ENCODE results near the gene SPATS2L.
A peak's percentile ranks its signal among the peaks of the same experiment; 100 is the strongest.

Gene SPATS2L

DNA sequence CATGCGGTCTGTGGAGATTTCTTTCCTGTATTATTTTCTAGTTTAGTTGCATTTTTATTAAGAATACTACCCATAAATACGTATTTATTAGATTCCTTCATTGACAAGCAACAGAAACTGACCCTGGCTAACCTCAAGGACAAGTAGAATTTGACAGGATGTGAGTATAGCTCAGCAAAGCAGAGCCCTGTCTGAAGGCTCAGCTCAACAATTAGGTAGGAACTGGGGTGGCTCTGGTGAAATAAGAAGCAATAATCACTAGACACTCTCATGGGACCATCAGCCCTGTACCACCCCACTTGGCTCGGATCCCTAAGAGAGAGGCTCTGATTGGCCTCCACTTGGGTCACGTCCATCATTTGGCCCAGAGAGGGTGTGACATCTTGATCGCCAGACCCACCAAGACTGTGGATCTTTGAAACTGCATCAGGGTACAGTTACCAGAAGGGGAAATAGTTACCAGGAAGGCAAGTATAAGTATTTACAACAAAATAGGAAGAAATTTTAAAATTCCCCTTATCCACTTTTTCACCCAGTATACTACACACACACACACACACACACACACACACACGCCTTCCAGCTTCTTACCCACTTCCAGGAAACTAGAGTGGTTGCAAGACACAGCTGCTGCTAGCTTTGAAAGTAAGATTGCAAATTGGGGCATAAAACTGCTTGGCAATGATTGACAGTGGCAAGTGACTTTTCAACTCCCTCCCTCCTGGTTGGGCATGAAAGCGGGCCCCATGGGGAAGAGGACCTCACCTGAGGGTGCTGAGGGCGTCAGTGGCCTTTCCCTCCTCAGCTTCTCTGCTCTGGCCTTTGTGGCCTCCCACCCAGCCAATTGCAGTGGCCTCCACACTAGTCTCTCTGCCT lies 161.6 kb downstream of the SPATS2L start:
- no peak for DNase-seq (ENCODE audit: low read depth in 2 of 2)

DNA sequence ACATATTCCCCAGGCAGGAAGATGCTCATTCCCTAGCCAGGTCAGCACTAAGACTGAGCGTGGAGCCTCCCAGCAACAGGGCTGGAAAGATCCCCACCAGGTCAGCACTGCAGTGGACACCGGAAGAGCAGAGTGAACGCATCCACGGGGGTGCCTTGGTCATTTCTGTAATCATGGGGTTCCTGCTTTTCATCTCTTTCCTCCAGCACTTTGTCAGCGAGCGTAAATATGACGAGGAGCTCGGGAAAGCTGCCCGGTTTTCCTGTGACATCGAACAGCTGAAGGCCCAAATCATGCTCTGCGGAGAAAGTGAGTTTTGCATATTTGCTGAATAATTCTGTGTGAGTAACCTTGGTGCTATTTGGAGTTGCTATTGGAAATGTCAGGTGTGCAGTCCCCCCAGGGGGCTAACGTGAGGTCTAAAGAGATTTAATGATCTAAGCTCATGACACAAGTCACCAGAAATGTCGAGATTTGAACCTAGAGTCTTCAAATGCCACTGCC lies 163.3 kb downstream of the SPATS2L start:
- no peak for DNase-seq (ENCODE audit: low read depth in 2 of 2)

GRCh38 chr2:200470230-200470629 lies 163.7 kb downstream of the SPATS2L start:
- no peak for DNase-seq (ENCODE audit: low read depth in 2 of 2)

GRCh38 chr2:200471324-200471848 lies 164.9 kb downstream of the SPATS2L start:
- no peak for DNase-seq (ENCODE audit: low read depth in 2 of 2)

DNA sequence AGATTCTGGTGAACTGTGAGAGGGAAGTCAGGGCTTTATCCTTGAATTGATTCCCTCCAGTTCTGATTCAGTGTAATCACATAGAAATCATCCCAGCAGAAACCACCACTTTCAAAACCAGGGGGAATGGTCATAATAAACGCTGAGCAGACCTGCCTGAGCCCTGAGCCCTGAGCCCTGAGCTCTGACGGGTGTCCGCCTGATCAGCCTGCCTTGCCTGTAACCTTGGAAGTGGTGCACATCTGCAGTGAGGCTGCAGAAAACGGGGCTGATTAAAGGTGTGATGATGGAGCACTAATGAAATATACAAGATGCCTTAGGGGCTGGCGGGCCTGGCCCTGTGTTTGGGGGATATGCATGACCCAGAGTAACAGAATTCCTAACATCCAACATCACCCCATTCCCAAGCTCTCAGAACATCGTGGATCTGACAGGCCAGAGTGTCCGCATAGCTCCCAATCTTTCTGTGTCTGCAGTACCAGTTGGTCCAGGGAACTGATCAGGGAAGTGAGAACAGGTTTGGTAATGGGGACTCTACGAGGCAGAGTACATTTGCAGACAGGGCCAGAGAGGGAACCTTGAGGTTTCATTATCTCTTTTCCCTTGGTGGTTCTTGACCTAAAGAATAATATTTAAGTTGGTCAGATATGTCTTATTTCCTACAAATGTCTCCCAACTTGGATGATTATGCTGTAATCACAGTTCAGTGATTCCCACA lies 165.6 kb downstream of the SPATS2L start:
- DNase-seq (ENCODE audit: low read depth in 2 of 2) = no peak

- no peak for DNase-seq (ENCODE audit: low read depth in 2 of 2)
Observed at GRCh38 chr2:200472853-200473464, 166.5 kb downstream of the SPATS2L start.

DNA sequence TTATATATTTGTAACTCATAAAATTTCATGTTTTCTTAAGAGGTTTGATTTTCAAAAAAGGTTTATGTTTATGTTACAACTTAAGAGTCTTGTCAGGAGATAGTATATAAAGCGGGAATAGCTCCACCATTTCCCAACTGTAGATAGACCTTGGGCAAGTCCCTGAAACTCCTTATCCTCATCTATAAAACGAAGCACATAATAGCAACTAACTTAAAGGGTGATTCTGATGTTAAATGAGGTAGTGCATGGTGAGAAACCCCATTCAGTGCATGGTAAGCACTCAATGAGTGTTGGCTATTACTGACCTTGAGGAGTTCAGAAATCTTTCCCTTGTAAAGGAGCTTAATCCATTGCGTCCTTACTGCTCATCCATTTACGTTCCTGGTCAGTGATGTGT lies 169.3 kb downstream of the SPATS2L start:
- no peak for DNase-seq (ENCODE audit: low read depth in 2 of 2)

DNA sequence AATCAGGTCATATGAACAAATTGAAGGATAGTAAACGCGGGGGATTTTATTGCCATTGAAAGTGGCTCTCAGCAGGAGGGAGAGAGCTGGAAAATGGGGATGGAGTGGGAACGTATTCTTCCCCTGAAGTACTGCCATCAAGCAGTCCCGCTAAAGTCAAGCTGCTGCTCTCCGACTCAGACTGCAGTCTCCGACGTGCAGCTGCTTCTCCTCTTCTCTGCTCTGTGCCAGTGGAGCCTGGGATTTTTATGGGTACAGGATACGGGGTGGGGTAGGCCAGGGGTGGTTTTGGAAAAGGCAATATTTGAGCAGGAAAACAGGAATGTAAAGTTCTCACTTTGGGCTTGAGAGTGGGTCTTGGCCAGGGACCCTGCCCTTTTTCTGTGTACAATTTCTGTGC lies 170.3 kb downstream of the SPATS2L start:
- DNase-seq (ENCODE audit: low read depth in 2 of 2) = no peak

GRCh38 chr2:200477667-200478131 lies 171.2 kb downstream of the SPATS2L start:
- no peak for DNase-seq (ENCODE audit: low read depth in 2 of 2)

- DNase-seq (ENCODE audit: low read depth in 2 of 2) = peak; percentile 45 to 50
Observed at GRCh38 chr2:200479692-200480265, 173.3 kb downstream of the SPATS2L start.

DNA sequence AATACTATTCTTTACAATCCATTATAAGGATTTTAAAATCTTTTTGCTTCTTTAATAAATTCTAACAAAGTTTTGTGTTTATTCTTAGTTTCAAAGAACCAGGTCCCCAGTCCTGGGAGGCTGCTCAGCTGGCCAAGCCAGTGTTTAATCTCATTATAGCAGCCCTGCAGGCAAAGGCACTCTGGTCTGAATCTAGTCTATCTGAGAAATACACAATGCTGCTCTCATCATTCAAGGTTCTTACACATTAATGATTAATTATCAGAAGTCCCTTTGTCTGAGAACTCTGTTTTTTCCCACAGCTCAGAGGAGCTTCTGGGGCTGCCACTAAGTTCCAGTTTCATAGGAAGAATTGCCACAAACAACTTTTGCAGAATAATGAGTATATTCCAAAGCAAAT lies 175.7 kb downstream of the SPATS2L start:
- DNase-seq (ENCODE audit: low read depth in 2 of 2) = no peak

DNA sequence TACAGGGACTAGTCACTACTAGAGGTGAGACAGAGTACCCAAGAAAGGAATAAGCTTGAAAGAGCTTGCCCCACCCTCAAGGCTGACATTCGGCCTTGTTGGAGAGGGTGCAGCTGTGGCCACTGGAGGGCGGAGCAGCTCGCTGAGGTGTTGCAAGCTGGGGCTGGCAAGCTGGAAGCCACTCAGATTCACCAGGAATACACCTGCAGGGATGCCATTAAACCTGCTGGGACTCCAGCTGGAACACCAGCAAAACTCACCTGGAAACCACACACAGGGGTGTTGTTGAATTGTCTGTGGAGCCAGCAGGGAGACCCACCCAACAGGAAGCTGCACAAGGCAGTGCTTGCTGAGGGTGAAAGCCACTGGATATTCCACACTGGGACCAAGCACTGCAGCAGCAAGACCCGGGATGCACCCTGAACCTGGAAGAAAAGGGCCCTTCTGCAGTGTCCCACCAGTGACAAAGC lies 177.3 kb downstream of the SPATS2L start:
- DNase-seq (ENCODE audit: low read depth in 2 of 2) = no peak

- DNase-seq (ENCODE audit: low read depth in 2 of 2) = no peak
Observed at GRCh38 chr2:200484934-200485333, 178.4 kb downstream of the SPATS2L start.

DNA sequence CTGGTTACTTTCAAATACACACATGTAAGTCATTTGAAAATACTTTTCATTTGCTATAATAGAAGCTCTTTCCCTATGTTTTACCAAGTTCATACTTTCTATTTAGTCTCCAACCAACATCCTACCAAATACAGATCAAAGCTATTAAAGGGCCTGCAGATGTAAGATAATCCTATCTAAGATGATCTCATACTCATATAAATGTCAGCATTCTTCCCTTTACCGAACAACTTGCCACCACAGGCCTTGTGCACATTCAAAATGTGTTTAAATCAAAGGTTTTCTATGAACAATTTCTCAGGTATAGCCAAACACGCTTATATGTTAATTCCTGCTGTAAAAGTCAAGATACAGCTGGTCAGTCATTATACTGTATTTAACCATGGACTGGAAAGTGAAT lies 180.0 kb downstream of the SPATS2L start:
- DNase-seq (ENCODE audit: low read depth in 2 of 2) = no peak

- DNase-seq (ENCODE audit: low read depth in 2 of 2) = no peak
Observed at GRCh38 chr2:200488169-200488568, 181.7 kb downstream of the SPATS2L start.

DNA sequence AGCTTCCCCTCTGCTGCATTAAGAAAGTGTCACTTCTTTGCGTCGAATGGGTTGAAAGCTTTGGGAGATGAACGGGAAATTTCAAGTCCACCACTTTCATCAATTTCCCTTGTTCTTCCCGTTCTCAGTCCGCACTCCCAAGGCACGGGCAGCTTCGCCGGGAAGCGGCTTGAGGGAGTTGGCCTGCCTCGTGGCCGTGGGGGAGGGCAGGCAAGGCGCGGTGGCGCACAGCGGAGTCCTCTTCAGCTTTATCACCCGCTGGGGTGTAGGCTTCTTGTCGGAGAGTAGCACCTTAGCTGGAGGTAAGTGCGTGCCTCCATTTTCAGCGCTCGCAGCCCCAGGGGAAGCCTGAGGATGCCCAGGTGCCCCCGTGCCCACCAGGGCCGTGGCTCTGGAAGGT lies 183.5 kb downstream of the SPATS2L start:
- DNase-seq (ENCODE audit: low read depth in 2 of 2) = no peak

GRCh38 chr2:200492656-200493055 lies 186.2 kb downstream of the SPATS2L start:
- DNase-seq (ENCODE audit: low read depth in 2 of 2) = no peak

DNA sequence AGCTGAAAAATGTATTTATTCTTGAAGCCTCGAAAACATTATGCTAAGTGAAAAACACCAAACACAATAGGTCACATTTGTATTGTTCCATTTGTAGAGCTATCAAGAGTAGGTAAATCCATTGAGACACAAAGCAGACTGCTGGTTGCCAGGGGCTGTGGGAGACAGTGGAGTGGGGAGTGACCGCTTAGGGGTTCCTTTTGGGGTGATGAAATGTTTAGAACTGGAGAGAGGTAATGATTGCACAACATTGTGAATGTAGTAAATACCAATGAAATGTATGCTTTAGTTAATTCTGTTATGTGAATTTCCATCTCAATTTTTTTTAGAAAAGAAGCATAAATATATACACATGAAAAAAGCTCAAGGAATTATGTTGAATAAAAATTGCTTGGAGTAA lies 187.6 kb downstream of the SPATS2L start:
- no peak for DNase-seq (ENCODE audit: low read depth in 2 of 2)

DNA sequence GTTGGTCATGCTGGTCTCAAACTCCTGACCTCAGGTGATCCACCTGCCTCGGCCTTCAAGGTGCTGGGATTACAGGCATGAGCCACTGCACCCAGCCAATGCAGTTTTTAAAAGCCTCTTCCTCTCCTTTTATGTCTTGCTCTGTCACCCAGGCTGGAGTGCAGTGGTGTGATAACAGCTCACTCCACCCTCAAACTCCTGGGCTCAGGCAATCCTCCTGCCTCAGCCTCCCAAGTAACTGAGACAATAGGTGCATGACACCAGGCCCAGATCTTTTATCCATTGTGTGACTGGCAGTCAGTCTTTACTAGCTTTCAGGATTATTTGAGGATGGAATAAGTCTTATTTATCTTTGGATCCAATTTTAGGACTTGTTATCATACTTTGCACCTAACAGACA lies 190.2 kb downstream of the SPATS2L start:
- DNase-seq (ENCODE audit: low read depth in 2 of 2) = no peak

DNA sequence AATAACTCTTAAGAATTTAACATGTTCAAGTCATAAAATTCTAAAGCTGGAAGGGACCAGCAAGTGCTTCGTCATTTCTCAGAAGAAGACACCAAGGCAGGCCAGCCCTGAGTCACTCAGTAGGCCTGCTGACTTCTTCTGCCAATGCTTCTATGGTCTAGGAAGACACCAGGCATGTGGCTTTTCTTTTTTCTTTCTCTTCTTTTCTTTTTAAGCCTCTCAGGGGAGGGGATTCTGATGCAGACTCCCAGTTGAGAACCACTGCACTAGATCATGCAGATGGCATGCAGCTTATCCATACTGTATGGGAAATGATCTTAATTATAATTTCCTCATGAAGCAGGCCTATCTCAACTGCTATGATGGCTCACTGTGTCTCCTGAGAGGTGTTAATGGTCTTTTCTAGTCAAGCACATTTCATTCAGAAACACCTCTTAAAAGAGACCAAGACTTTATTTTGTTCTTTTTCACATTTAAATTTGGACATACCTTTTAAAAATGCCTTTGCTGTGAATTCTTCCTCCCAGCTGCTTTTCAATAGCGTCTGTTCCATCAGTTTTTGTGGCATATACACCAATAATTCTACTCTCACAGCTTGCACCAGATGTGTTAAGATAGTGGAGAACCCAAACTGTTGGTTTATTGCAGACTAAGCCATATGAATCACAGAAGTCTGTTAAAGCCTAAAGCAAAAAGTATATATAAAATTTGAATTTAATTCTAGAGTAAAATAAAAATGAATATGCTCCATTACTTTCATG lies 192.1 kb downstream of the SPATS2L start:
- DNase-seq (ENCODE audit: low read depth in 2 of 2) = no peak

- DNase-seq (ENCODE audit: low read depth in 2 of 2) = no peak
Observed at GRCh38 chr2:200502196-200502595, 195.7 kb downstream of the SPATS2L start.
